Measurements from ENCODE around the gene SHH. TPM values are rescaled to one million over a fixed set of nuclear protein-coding genes. Genes with fewer than 3 reads are reported as not detected.

The SHH gene
- total and polyA plus RNA-seq, 3 donors from 2014 or later = 0.06 to 1.0 TPM; not detected in 1

DNA sequence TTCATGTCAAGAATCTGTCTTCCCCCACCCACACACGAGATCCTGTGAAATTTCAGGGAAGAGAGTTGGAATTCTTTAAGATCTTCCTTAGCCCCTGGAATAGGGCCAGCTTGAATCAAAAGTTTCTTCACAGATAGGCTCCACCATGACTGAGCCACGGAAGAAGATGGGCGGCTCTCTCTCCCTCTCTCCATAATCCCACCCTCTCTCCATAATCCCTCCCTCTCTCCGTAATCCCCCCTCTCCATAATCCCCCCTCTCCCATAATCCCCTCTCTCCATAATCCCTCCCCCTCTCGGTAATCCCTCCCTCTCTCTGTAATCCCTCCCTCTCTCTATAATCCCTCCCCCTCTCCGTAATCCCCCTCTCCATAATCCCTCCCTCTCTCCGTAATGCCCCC is 20.4 kb downstream of the SHH start:
- no peak overlapping the region for H3K4me3 ChIP-seq
- H3K4me1 ChIP-seq = peaks cover 5% of the 10 kb centered on the region
- no peak overlapping the region for H3K27ac ChIP-seq
- 51 to 62% methylated on average over 6 of the region's 7 CpGs for WGBS, 2 donors
- TF ChIP-seq, protein P1, sequence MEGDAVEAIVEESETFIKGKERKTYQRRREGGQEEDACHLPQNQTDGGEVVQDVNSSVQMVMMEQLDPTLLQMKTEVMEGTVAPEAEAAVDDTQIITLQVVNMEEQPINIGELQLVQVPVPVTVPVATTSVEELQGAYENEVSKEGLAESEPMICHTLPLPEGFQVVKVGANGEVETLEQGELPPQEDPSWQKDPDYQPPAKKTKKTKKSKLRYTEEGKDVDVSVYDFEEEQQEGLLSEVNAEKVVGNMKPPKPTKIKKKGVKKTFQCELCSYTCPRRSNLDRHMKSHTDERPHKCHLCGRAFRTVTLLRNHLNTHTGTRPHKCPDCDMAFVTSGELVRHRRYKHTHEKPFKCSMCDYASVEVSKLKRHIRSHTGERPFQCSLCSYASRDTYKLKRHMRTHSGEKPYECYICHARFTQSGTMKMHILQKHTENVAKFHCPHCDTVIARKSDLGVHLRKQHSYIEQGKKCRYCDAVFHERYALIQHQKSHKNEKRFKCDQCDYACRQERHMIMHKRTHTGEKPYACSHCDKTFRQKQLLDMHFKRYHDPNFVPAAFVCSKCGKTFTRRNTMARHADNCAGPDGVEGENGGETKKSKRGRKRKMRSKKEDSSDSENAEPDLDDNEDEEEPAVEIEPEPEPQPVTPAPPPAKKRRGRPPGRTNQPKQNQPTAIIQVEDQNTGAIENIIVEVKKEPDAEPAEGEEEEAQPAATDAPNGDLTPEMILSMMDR (IDR thresholded peaks at IDR 0.05) = no peak
- TF ChIP-seq POLR2A (IDR thresholded peaks at IDR 0.05) = no peak
- no peak for DNase-seq
- H3K27me3 ChIP-seq = no peaks in the 10 kb centered on the region
- intact Hi-C loops (cut with DNase I; ENCODE audit: low total_unique reads) = no loop called here
- no peaks in the 10 kb centered on the region for H3K9me3 ChIP-seq
- no peaks in the 10 kb centered on the region for H3K36me3 ChIP-seq (ENCODE audit: low read depth, missing control alignments)

GRCh38 chr7:155791214-155791737 is 21.0 kb downstream of the SHH start:
- 54 to 70% methylated on average over 19 of the region's 19 CpGs for WGBS, 2 donors

GRCh38 chr7:155790666-155791065 is 21.6 kb downstream of the SHH start:
- Histone ChIP-seq H3K9me3 (no peaks in the 10 kb centered on the region), H3K27ac (no peak overlapping the region), H3K4me3 (no peak overlapping the region), H3K4me1 (peaks cover 6% of the 10 kb centered on the region), H3K27me3 (no peaks in the 10 kb centered on the region), H3K36me3 (ENCODE audit: low read depth, missing control alignments) (no peaks in the 10 kb centered on the region)
- WGBS, 2 donors = 71 to 81% methylated on average over 8 of the region's 8 CpGs
- no peak for TF ChIP-seq POLR2A (IDR thresholded peaks at IDR 0.05)
- TF ChIP-seq, protein P1 (IDR thresholded peaks at IDR 0.05) = no peak
- intact Hi-C loops (cut with DNase I; ENCODE audit: low total_unique reads) = no loop called here
- no peak for DNase-seq

More at GRCh38 chr7:155791214-155791737, 21.0 kb downstream of the SHH start:
- H3K27ac ChIP-seq = no peak overlapping the region
- H3K4me1 ChIP-seq = peaks cover 6% of the 10 kb centered on the region
- intact Hi-C loops (cut with DNase I; ENCODE audit: low total_unique reads) = no loop called here
- TF ChIP-seq POLR2A (IDR thresholded peaks at IDR 0.05) = no peak
- TF ChIP-seq, protein P1 (IDR thresholded peaks at IDR 0.05) = no peak
- H3K27me3 ChIP-seq = no peaks in the 10 kb centered on the region
- H3K36me3 ChIP-seq (ENCODE audit: low read depth, missing control alignments) = no peaks in the 10 kb centered on the region
- H3K4me3 ChIP-seq = no peak overlapping the region
- no peak for DNase-seq
- no peaks in the 10 kb centered on the region for H3K9me3 ChIP-seq

- intact Hi-C loops (cut with DNase I; ENCODE audit: low total_unique reads) = no loop called here
- Histone ChIP-seq H3K36me3 (ENCODE audit: low read depth, missing control alignments) (no peaks in the 10 kb centered on the region), H3K4me1 (peaks cover 6% of the 10 kb centered on the region), H3K9me3 (no peaks in the 10 kb centered on the region), H3K4me3 (no peak overlapping the region), H3K27me3 (no peaks in the 10 kb centered on the region), H3K27ac (no peak overlapping the region)
- DNase-seq = no peak
- 70 to 79% methylated on average over 17 to 29 of the region's 29 CpGs for WGBS, 2 donors
- no peak for TF ChIP-seq POLR2A (IDR thresholded peaks at IDR 0.05)
- TF ChIP-seq, protein P1 (IDR thresholded peaks at IDR 0.05) = no peak
Observed at GRCh38 chr7:155789001-155789725, 23.1 kb downstream of the SHH start.

GRCh38 chr7:155788616-155789000 is 23.7 kb downstream of the SHH start:
- WGBS, 2 donors = 70 to 83% methylated on average over 14 to 19 of the region's 22 CpGs
- no peak for DNase-seq

More at GRCh38 chr7:155788616-155789000, 23.7 kb downstream of the SHH start:
- no peaks in the 10 kb centered on the region for H3K27me3 ChIP-seq
- no peak overlapping the region for H3K27ac ChIP-seq
- TF ChIP-seq, protein P1 (IDR thresholded peaks at IDR 0.05) = no peak
- TF ChIP-seq POLR2A (IDR thresholded peaks at IDR 0.05) = no peak
- H3K9me3 ChIP-seq = no peaks in the 10 kb centered on the region
- no peak overlapping the region for H3K4me3 ChIP-seq
- intact Hi-C loops (cut with DNase I; ENCODE audit: low total_unique reads) = no loop called here
- H3K4me1 ChIP-seq = peaks cover 6% of the 10 kb centered on the region
- H3K36me3 ChIP-seq (ENCODE audit: low read depth, missing control alignments) = no peaks in the 10 kb centered on the region

Measured in testis (tissue), 3 donors.